ENCODE results near the gene ARL4A.
A peak's percentile ranks its signal among the peaks of the same experiment; 100 is the strongest.

ARL4A gene

GRCh38 chr7:12714379-12714737 lies 26.9 kb downstream of the ARL4A start:
- no peak overlapping the region for H3K4me3 ChIP-seq (ENCODE audit: low read depth, low read length)
- no peak for TF ChIP-seq CTCF (conservative IDR thresholded peaks at IDR 0.05; ENCODE audit: low read depth, low read length)
- DNase-seq (ENCODE audit: low read depth) = no peak

- H3K4me3 ChIP-seq (ENCODE audit: low read depth, low read length) = peak overlapping the region; percentile 42
- DNase-seq (ENCODE audit: low read depth) = peak; percentile 99
- no peak for TF ChIP-seq CTCF (conservative IDR thresholded peaks at IDR 0.05; ENCODE audit: low read depth, low read length)
Measured at GRCh38 chr7:12715372-12716133, 28.1 kb downstream of the ARL4A start.

- peak overlapping the region; percentile 23 for H3K4me3 ChIP-seq (ENCODE audit: low read depth, low read length)
- peak; percentile 45 for DNase-seq (ENCODE audit: low read depth)
- TF ChIP-seq CTCF (conservative IDR thresholded peaks at IDR 0.05; ENCODE audit: low read depth, low read length) = no peak
Measured at GRCh38 chr7:12716134-12716681, 28.8 kb downstream of the ARL4A start.

GRCh38 chr7:12716722-12717121 lies 29.3 kb downstream of the ARL4A start:
- H3K4me3 ChIP-seq (ENCODE audit: low read depth, low read length) = no peak overlapping the region
- no peak for TF ChIP-seq CTCF (conservative IDR thresholded peaks at IDR 0.05; ENCODE audit: low read depth, low read length)
- no peak for DNase-seq (ENCODE audit: low read depth)

- peak; percentile 80 for DNase-seq (ENCODE audit: low read depth)
- no peak overlapping the region for H3K4me3 ChIP-seq (ENCODE audit: low read depth, low read length)
- TF ChIP-seq CTCF (conservative IDR thresholded peaks at IDR 0.05; ENCODE audit: low read depth, low read length) = no peak
Measured at GRCh38 chr7:12719141-12719919, 31.9 kb downstream of the ARL4A start.

- DNase-seq (ENCODE audit: low read depth) = peak; percentile 20
- TF ChIP-seq CTCF (conservative IDR thresholded peaks at IDR 0.05; ENCODE audit: low read depth, low read length) = no peak
- no peak overlapping the region for H3K4me3 ChIP-seq (ENCODE audit: low read depth, low read length)
Measured at GRCh38 chr7:12719981-12720865, 32.8 kb downstream of the ARL4A start.

All from choroid plexus epithelial cell (primary cell).